NCI-H2227 (cell line): ENCODE results near the gene CSRP1.

Experiments
- DNase-seq: peaks from one replicate; lab custom pipeline; 2025; ENCODE audit not compliant: unreplicated experiment; lab: John Stamatoyannopoulos, UW

CSRP1 gene

GRCh38 chr1:201513498-201514243 is 6.7 kb upstream of the CSRP1 start:
- DNase-seq, result no peak

GRCh38 chr1:201511941-201512539 is 5.1 kb upstream of the CSRP1 start:
- DNase-seq, result peak; percentile 13

- no peak for DNase-seq
Measured at GRCh38 chr1:201511396-201511940, 4.5 kb upstream of the CSRP1 start.

- DNase-seq, result no peak
Measured at GRCh38 chr1:201510734-201511133, 3.8 kb upstream of the CSRP1 start.

- DNase-seq, result no peak
Measured at GRCh38 chr1:201509601-201510374, 2.9 kb upstream of the CSRP1 start.

- no peak for DNase-seq
Measured at GRCh38 chr1:201508809-201509208, 1.9 kb upstream of the CSRP1 start.

GRCh38 chr1:201507360-201507675 is 395 bp upstream of the CSRP1 start:
- DNase-seq, result no peak

- DNase-seq, result no peak
Measured at GRCh38 chr1:201506092-201506491, 831 bp downstream of the CSRP1 start.

GRCh38 chr1:201505503-201505890 is 1.4 kb downstream of the CSRP1 start:
- DNase-seq, result no peak

GRCh38 chr1:201504799-201505502 is 2.0 kb downstream of the CSRP1 start:
- no peak for DNase-seq

- DNase-seq, result no peak
Measured at GRCh38 chr1:201504179-201504631, 2.7 kb downstream of the CSRP1 start.

GRCh38 chr1:201503397-201504176 is 3.3 kb downstream of the CSRP1 start:
- DNase-seq, result no peak

- no peak for DNase-seq
Measured at GRCh38 chr1:201502511-201502857, 4.4 kb downstream of the CSRP1 start.

- no peak for DNase-seq
Measured at GRCh38 chr1:201501812-201502510, 5.0 kb downstream of the CSRP1 start.

- DNase-seq, result no peak
Measured at GRCh38 chr1:201501144-201501543, 5.8 kb downstream of the CSRP1 start.

GRCh38 chr1:201500670-201501120 is 6.2 kb downstream of the CSRP1 start:
- DNase-seq, result no peak

- DNase-seq, result no peak
Measured at GRCh38 chr1:201499795-201500669, 6.9 kb downstream of the CSRP1 start.

GRCh38 chr1:201499191-201499590 is 7.7 kb downstream of the CSRP1 start:
- no peak for DNase-seq

- no peak for DNase-seq
Measured at GRCh38 chr1:201498621-201499020, 8.3 kb downstream of the CSRP1 start.
